Fibroblast of skin of scalp (primary cell): ENCODE results near the gene COLGALT1. TPM values are rescaled to one million over a fixed set of nuclear protein-coding genes. Genes with fewer than 3 reads are reported as not detected.
A peak's percentile ranks its signal among the peaks of the same experiment; 100 is the strongest.
"Not testable (repeated sequence)": the region's sequence is repeated elsewhere in the genome, so short reads cannot be mapped to it uniquely, and the experiment has no call there.

Source experiments
- DNase-seq: peaks from one replicate; pipeline ENCODE4 v3.0.0-alpha.2; 2013
- polyA plus RNA-seq, 2 experiments: library from polyadenylated mRNA; unstranded; fragments of 120-200 nt; gene quantifications; one replicate each; pipeline ENCODE4 v1.2.1, GENCODE V29; 2013; ENCODE audit not compliant: insufficient read length in 2 of 2

COLGALT1 gene
- 129 TPM for polyA plus RNA-seq (2013, experiment 1 of 2; ENCODE audit: insufficient read length)
- polyA plus RNA-seq (2013, experiment 2 of 2; ENCODE audit: insufficient read length) = 124 TPM

- peak; percentile 94 for DNase-seq
Measured at GRCh38 chr19:17555480-17555928, at the start of gene COLGALT1. COLGALT1 (plus strand) TSS chr19:17555649; CDS start chr19:17555714, 65 bp downstream.

DNA sequence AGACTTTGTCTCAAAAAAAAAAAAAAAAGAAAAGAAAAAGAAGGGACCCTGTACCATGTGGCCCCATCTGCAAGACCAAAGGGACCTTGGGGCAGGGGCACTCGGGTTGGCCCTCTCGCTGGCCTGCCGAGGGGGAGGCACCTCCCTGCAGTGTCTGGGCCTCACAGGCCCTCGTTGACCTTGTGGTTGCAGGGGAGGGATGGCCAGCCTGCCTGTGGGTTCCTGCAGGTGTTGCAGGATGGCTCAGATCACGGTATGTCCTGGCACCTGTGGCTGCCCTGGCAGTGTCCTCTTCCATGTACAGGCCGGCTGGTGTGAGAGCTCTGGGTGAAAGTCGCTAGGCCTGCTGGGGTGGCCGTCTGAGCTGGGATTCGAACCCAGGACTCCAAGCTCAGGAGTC lies 48.7 kb upstream of the COLGALT1 start:
- DNase-seq = no peak

GRCh38 chr19:17508558-17508933 lies 46.9 kb upstream of the COLGALT1 start:
- DNase-seq = not testable (repeated sequence)

DNA sequence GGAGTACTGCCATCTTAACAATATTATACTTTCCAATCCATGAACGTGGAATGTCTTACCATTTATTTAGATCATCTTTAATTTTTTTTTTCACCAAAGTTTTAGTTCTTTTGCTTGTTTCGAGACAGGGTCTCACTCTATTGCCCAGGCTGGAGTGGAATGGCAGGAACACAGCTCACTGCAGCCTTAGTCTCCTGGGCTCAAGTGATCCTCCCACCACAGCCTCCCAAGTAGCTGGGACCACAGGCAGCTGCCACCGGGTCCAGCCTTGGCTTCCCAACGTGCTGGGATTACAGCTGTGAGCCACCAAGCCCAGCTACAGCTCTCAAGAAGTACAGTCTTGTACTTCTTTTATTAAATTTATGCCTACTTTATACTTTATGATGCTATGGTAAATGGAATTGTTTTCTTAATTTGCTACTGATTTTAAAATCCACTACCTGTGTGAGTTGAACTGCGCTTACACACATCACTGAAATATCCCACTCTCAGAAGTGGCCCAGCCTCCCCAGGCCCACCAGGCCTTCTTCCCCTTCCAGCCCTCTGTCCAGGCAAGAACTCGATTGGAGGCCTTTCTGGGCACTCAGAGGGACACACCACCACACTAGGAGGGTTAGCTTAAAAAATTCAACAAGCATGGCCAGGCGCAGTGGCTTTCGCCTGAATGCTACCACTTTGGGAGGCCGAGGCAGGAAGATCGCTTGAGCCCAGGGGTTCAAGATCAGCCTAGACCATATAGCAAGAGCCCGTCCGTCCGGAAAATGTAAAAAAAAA lies 45.0 kb upstream of the COLGALT1 start:
- DNase-seq = no peak

DNA sequence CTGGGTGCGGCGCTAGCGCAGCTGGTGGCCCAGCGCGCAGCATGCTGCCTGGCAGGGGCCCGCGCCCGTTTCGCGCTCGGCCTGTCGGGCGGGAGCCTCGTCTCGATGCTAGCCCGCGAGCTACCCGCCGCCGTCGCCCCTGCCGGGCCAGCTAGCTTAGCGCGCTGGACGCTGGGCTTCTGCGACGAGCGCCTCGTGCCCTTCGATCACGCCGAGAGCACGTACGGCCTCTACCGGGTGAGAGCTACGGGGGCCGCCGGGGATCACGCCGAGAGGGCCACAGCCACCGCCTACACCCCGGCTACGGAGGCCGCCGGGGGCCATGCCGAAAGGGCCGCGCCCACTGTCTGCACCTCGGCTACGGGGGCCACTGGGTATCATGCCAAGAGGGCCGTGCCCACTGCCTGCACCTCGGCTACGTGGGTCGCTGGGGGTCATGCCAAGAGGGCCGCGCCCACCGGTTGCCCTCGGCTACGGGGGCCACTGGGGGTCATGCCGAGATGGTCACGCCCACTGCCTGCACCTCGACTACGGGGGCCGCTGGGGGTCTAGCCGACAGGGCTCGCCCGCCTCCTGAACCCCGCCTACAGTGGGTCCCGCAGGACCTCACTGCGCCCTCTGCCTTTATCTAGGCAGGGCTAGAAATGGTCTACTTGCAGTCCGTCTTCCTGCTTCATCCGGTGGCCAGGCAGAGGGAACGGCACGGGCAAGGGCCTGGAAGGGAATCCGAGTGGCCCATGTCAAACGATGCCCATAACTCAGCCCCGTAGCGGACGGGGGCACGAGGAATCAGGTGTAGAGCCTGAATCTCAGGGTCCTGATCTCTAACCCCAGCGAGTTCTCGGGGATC lies 43.5 kb upstream of the COLGALT1 start:
- DNase-seq = peak; percentile 90

DNA sequence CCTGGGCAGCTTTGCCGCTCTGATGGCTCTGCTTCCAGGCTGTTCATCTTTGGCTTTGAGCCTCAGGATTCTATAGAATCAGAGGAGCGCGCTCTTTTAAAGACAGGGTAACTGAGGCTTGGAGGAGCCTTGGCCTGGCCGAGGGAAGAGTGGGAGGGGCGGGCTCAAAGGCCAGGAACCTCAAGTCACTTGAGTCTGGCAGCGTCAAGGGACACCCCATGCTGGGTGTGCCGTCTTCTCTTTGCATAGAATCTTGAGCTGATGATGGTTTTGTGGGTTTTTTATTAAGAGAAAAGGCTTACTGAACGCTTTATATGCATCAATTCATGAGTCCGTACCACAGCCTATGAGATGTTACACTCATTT lies 42.9 kb upstream of the COLGALT1 start:
- DNase-seq = no peak

DNA sequence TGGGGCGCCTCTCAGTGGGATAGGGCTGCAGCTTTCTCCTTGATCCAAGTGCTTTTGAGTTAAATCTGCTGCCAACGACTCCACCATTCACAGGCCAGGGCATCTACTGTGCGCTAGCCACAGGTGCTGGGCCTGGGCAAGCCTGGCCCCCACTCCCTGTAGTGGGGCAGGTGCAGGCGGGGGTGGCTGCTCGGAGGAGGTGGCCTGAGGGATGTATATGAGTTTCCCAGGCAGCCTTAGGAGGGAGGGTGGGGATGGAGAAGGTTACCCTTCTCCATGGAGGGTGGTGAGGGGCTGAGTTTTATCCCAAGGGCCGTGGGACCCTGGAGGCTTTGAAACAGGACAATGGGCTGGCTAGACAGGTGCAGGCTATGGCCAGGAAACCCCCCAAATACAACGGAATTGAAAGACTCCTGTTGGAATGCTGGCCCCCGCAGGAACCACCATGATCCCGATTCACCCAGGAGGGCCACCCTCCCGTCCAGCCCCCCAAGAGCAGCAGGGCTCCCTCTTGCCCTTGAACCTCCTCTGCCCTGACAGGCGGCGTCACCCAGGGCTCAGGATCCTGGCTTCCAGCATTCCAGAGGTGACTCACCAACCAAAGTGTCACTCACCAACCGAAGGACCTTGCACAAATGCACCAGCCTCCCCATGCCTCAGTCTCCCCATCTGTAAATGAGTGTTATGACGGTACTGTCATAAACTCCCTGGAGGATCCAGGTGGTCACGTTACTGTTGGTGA lies 39.9 kb upstream of the COLGALT1 start:
- no peak for DNase-seq

GRCh38 chr19:17517898-17518297 lies 37.6 kb upstream of the COLGALT1 start:
- DNase-seq = no peak

DNA sequence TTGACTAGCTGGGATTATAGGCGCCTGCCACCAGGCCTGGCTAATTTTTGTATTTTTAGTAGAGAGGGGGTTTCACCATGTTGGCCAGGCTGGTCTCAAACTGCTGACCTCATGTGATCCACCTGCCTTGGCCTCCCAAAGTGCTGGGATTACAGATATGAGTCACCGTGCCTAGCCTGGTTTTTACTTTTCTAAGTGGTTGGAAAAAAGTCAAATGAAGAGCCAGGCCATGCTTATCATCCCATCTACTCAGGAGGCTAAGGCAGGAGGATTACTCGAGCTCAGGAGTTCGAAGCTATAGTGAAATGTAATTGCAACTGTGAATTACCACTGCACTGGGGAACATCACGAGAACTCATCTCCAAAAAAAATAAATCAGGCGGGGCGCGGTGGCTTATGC lies 36.8 kb upstream of the COLGALT1 start:
- not testable (repeated sequence) for DNase-seq

GRCh38 chr19:17519967-17520366 lies 35.5 kb upstream of the COLGALT1 start:
- no peak for DNase-seq

DNA sequence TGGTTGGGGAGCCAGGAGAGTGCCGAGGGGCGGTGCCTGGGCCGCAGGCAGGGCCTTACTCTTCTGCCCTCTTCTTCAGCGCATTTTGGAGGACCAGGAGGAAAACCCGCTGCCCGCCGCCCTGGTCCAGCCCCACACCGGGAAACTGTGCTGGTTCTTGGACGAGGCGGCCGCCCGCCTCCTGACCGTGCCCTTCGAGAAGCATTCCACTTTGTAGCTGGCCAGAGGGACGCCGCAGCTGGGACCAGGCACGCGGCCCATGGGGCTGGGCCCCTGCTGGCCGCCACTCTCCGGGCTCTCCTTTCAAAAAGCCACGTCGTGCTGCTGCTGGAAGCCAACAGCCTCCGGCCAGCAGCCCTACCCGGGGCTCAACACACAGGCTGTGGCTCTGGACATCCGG lies 34.6 kb upstream of the COLGALT1 start:
- no peak for DNase-seq

DNA sequence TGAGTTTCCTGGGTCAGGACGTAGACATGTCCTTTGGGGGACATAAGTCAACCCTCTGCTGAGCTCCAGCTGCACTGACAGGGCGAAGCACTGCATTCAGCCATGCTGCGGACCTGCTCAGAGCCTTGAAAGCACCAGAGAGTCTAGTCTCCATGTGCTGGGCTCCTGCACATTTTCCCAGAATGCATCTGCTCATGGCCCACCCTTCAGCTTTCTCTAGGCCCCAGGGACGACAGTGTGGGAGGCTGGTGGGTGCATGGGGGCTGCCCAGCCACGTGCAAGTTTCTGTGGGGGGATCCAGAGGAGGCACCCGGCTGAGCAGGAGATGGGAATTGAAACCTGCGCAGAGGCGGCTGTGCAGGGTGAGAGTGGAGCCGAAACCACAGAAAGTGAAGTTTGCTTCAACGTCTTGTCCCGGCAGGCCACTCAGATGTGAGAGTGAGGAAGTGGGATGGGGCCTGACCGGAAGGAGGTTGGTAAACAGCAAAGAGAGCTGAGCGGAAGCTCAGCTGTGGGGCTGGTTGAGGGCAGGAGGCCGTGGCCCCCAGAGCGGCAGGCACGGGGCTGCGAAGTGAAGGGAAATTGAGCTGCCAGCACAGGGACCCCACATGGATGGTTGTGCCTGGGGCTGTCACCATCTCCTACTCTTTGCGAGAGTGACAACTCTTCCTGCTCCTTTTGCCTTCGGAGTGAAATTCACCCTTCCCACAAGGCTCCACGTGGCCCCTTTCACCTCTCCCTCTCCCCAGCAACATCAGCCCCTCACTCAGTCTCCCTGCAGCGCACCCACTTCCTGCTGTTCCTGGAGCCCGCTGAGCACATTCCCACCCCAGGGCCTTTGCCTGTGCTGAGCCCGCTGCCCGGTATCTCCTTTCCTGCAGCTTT lies 32.2 kb upstream of the COLGALT1 start:
- no peak for DNase-seq

- DNase-seq = no peak
Measured at GRCh38 chr19:17524651-17525050, 30.8 kb upstream of the COLGALT1 start.

GRCh38 chr19:17525141-17525540 lies 30.3 kb upstream of the COLGALT1 start:
- DNase-seq = no peak

DNA sequence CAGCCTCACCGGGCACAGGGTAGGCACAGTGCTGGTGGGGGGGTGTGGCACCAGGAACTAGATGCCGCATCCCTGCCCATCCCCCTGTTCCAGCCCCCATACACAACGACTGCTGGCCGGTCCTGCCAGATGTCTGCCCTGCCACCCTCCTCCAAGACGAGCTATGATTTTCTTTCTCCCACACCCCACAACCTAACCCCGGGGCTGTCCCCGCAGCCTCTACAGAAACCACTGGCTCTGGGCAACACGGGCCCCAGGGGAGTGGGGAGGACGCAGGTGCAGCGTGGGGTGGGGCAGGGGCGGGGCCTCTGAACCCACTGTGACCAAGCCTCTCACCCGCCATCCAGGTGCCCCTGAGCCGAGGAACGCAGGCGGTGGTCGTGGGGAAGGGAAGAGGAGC lies 28.5 kb upstream of the COLGALT1 start:
- DNase-seq = no peak

GRCh38 chr19:17527326-17527725 lies 28.1 kb upstream of the COLGALT1 start:
- no peak for DNase-seq

GRCh38 chr19:17528610-17529009 lies 26.8 kb upstream of the COLGALT1 start:
- no peak for DNase-seq

DNA sequence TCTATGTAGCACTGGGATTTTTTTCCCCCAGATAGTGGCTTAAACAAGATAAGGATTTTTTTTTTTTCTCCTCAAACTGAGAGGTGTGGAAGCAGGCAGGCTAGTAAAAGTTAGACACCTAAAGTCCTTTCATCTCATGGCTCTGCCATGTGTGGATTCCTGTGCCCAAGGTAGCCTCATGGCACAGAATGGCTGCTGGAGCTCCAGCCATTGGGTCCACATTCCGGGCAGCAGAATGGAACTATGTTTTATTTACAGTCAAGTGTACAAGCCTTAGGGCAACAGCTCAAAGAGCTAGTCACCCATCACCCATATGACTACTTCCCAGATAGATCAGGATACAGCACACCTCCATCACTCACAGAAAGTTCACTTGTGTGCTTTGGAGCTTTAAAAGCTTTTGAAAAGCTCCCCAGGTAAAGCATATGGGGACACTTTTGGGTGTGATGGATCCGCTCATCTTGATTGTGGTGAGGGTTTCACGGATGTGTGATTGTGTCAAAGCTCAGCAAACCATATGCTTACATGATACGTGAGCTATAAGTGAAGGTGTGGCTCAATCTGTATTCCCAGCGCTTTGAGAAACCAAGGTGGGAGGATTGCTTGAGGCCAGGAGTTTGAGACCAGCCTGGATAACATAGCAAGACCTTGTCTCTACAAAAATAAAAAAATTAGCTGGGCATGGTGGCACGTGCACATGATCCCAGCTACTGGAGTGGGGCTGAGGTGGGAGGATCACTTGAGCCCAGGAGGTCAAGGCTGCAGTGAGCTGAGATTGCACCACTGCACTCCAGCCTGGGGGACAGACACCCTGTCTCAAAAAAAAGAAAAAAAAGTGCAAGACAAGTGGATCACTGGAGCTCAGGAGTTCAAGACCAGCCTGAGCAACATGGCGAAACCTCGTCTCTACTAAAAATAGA lies 25.9 kb upstream of the COLGALT1 start:
- no peak for DNase-seq

- DNase-seq = no peak
Measured at GRCh38 chr19:17530586-17530985, 24.9 kb upstream of the COLGALT1 start.

DNA sequence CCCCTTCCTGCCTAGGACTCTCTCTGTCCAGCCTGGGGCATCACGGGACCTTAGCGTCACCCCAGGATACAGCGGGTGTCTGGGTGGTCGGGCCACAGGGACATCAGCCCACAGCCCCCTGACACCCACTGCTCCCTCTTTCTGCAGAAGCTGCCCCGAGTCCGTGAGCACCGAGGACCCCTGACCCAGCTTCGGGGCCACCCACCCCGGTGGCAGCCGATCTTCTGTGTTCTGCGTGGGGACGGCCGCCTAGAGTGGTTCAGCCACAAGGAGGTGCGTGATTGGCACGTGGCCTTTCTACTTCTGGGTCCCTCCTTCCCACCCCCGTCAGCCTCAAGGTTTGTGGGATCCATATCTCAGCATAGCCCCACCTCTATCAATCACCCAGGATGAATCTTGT lies 23.3 kb upstream of the COLGALT1 start:
- DNase-seq = no peak

GRCh38 chr19:17532557-17532956 lies 22.9 kb upstream of the COLGALT1 start:
- DNase-seq = no peak
